IPS-18a (cell line): Measurements from ENCODE around the gene DQX1.

ENCODE experiments used
- H3K27ac ChIP-seq: one replicate; pipeline ENCODE4 v1.5.1; 2013; ENCODE audit warnings: low read length
- H3K27me3 ChIP-seq: one replicate; pipeline ENCODE4 v1.6.1; 2013; ENCODE audit warnings: mild to moderate bottlenecking, low read length; ENCODE audit not compliant: control insufficient read depth, insufficient read depth
- H3K36me3 ChIP-seq: one replicate; pipeline ENCODE4 v1.6.1; 2013; ENCODE audit warnings: low read depth, low read length; ENCODE audit not compliant: control insufficient read depth
- H3K4me1 ChIP-seq: one replicate; pipeline ENCODE4 v1.6.1; 2013; ENCODE audit warnings: low read depth, low read length; ENCODE audit not compliant: control insufficient read depth
- H3K4me3 ChIP-seq: one replicate; pipeline ENCODE4 v1.5.1; 2013; ENCODE audit warnings: low read length
- H3K9ac ChIP-seq: one replicate; pipeline ENCODE4 v1.6.1; 2013; ENCODE audit warnings: mild to moderate bottlenecking, low read length, moderate library complexity
- H3K9me3 ChIP-seq: one replicate; pipeline ENCODE4 v1.6.1; 2013; ENCODE audit warnings: low read depth, low read length; ENCODE audit not compliant: control insufficient read depth

DQX1 gene

DNA sequence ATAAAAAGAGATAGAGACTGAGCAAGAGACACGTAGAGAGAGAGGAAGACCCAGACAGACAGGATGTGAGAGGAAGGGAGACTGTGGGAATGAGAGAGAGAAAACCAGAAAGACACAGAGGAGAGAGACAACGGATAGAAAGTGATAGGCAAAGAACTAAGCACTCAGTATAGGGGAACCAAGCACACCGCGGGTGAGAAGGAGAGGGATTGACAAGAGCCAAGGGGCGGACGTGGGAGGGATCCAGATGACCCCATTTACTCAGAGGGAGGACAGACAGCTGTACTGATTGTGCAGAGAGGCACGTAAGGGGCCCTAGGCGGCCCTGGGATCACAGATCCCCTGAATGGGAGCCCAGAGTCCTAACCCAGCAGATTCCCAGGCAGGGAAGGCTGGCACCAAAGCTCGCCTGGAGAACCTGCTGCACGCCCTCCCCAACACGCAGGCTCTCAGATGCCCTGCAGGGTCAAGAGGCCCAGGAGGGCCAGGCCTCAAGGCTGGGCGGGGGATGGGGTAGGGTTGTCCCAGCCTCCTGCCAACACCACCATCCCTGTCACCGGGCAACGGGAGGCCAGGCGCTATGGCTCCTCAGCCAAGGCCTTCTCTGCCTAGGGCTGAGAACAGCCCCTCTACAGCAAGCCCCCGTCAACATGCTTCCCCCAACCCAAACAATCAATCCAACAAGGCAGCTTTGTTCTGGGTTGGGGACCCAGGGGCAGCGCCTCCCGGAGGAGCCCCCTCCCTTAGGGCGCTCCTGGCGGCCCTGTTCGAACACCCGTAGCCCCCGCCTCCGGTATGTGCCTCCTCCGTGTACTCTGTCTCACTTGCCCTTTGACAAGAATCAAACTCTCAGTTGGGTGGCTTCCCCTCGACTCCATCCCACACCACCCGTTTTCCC lies 27.1 kb upstream of the DQX1 start:
- Histone ChIP-seq H3K4me1 (peaks cover 10% of the 10 kb centered on the region), H3K4me3 (peak overlapping the region; percentile 87), H3K9ac (peak overlapping the region; percentile 38), H3K27me3 (peaks cover 49% of the 10 kb centered on the region), H3K9me3 (no peaks in the 10 kb centered on the region), H3K27ac (no peak overlapping the region), H3K36me3 (no peaks in the 10 kb centered on the region)

DNA sequence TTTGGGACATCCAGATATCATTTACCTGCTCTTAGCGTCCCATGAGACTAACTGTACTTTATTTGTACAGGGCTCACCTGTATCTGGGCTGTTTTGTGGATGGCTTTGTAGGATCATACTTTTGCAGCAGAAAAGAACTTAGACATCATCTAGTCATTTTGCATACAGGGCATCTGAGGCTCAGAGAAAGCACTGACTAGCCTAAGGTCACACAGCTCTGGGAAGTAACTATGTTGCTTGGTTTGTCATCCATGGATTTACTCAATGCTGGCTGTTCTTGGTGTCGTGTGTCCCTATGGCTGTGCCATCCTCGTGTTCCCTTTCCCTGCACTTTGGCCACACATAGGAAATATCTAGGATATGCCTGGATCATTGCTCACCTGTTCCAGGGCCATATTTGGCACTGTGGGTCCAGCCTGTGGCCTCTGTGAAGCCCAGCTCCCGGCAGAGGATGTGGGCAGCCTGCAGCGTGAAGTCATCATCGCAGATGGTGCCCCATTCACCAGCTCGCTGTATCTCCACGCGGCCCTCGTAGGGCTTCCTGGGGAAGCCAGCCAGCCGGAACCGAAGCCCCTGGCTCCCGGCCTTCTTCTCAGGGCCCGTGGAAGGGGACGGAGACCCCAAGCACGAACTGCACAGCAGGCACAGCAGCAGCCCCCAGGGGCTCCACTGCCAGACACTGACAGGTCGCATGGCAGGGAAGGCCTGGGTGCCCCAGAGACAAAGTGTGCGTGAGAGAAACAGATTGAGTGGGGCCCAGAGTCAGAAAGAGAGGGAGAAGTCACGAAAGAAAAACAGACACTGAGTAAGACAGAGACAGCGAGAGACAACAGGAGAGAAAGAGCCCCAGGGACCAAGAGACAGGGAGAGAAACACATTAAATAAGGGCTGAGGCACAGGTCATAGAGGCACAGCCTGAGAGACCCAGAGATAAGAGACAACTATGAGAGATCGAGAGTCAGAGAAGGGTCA lies 26.2 kb upstream of the DQX1 start:
- Histone ChIP-seq H3K9me3 (no peaks in the 10 kb centered on the region), H3K27me3 (peaks cover 58% of the 10 kb centered on the region), H3K4me1 (peaks cover 15% of the 10 kb centered on the region), H3K4me3 (peak overlapping the region; percentile 87), H3K27ac (no peak overlapping the region), H3K9ac (no peak overlapping the region), H3K36me3 (no peaks in the 10 kb centered on the region)

DNA sequence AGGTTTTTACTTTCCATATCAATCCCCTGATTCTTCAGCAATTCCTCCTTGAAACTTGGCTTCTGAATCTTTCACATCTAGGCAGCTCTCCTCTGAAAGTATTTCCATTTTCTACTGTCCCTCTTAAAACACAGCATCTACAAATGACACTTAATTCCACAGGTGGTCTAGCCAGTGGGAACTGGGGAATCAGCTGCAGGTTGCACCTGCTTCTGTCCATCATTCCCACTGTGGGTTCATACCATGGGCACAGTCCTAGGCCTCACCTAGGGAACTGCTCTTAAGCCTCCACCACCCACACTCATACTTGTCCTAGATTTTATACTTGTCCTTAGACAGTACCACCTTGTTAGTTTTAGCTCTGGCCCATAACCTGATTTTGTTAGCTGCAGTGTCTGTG lies 25.5 kb upstream of the DQX1 start:
- Histone ChIP-seq H3K4me1 (peaks cover 15% of the 10 kb centered on the region), H3K27ac (no peak overlapping the region), H3K27me3 (peaks cover 62% of the 10 kb centered on the region), H3K9me3 (no peaks in the 10 kb centered on the region), H3K9ac (no peak overlapping the region), H3K4me3 (no peak overlapping the region), H3K36me3 (no peaks in the 10 kb centered on the region)

DNA sequence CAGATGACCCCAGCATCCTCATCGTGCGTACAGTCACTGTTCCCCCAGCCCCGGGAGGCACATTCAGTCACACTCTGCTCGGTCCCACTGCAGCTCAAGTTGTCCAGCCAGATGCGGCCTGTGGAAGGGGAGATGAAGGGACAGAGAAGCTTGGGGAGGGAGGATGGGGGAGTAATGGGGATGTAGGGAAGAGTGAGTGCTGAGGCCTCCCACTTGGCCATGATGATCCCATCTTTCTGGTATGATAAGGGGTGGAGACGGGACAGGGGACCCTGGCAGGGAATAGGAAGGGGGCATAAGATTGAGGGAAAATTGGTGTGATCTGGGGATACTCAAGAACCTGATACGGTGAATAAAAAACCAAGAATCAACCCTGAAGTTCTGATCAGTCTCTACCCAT lies 24.2 kb upstream of the DQX1 start:
- Histone ChIP-seq H3K9me3 (no peaks in the 10 kb centered on the region), H3K4me3 (peak overlapping the region; percentile 80), H3K9ac (no peak overlapping the region), H3K27ac (no peak overlapping the region), H3K27me3 (peaks cover 51% of the 10 kb centered on the region), H3K4me1 (peaks cover 15% of the 10 kb centered on the region), H3K36me3 (no peaks in the 10 kb centered on the region)

DNA sequence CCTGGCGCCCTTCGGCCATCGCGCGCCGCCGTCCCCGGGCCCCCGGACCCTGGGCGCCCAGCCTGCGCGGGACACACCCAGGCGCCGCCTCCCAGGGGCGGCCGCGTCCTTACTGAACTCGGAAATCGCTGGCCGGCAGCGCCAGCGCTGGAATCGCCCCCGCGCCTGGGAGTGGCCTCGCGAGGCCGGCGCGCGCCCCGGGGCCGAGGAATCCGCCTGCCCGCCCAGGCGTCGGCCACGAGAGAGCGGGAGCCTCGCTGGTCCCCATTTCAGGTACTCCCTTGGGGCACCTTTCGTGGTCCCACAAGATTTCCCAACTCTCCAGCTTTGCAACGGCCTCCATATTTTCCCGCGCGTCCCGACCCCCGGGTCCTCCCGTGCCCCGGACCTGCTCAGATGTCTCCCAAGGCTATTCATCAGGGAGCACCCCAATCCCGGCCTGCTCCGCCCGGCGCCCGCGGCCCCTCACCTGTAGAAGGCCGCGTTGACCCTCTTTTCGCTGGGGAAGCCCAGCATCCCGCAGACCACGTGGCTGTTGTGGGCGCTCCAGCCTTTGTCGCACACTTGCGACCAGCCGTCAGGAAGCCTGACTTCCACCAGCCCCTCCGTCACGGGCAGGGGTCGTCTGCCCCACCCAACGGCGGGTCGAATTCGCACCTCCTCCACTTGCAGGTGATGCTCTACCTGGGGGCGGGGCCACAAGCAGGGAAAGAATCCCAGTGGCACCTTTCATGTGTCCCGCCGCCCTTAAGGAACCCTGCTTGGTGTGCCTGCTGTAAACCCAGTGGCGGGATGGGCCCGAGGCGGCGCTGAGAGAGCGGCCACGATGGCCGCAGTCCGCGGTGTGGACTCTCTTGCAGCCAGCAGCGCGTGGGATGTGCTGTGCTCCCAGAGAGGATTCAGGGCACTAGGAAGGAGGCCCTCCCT lies 23.1 kb upstream of the DQX1 start:
- no peak overlapping the region for H3K27ac ChIP-seq
- peak overlapping the region; percentile 88 for H3K9ac ChIP-seq
- H3K9me3 ChIP-seq: no peaks in the 10 kb centered on the region

DNA sequence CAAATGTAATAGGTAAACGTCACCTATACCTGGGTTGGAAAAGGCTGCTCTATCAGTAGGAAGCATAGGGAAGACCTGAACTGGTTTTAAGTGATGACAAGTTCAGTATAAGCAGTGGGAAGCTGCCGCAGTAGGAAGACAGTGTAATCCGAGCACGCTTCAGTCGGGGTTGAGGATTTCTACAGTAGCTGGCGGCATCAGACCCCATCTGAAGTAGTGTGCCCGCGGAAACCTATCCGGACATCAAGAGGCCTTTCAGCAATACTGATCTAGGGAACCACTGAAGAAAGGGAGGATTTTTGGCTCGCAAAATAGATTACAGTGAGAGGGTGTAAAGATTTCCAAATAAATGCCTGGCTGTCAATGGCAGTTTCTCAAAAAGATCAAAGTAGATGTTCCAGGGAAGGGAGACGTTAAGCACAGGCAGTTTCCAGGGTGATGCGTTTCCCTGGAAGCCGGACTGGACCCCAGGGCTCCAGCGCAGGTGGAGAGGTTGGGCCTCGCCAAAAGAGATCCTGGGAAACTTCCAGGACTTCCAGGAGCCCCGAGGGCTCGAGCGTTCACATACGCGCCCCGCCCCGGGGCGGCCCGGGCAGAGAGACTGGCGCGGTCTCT lies 22.4 kb upstream of the DQX1 start:
- no peak overlapping the region for H3K27ac ChIP-seq

More for the DNA sequence above, 23.1 kb upstream of the DQX1 start:
- H3K4me3 ChIP-seq: peak overlapping the region; percentile 80
- H3K4me1 ChIP-seq: peaks cover 15% of the 10 kb centered on the region
- H3K36me3 ChIP-seq: no peaks in the 10 kb centered on the region
- H3K27me3 ChIP-seq: peaks cover 49% of the 10 kb centered on the region

DNA sequence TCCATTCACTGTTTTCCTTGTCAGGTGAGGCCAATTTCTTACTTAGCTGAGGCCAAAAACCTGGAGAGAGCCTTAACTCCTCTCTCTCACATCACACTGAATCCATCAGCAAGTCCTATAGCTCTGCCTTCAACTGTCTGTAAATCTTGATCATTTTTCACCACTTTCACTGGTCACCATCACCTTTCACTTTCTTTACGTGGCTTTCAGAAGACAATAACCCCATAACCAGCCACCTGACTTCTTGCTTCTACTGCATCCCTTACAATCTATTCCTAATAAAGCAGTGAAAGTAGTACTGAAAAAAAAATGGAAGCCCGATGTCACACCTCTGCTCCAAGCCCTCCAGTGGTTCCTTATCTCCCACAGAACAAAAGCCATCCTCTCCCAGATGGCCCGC lies 20.0 kb upstream of the DQX1 start:
- H3K27ac ChIP-seq: no peak overlapping the region
- H3K4me3 ChIP-seq: no peak overlapping the region
- no peaks in the 10 kb centered on the region for H3K9me3 ChIP-seq
- no peak overlapping the region for H3K9ac ChIP-seq
- no peaks in the 10 kb centered on the region for H3K36me3 ChIP-seq
- H3K27me3 ChIP-seq: peaks cover 36% of the 10 kb centered on the region
- H3K4me1 ChIP-seq: peaks cover 5% of the 10 kb centered on the region

More for the DNA sequence above, 22.4 kb upstream of the DQX1 start:
- peak overlapping the region; percentile 88 for H3K9ac ChIP-seq
- no peaks in the 10 kb centered on the region for H3K36me3 ChIP-seq
- H3K9me3 ChIP-seq: no peaks in the 10 kb centered on the region
- peaks cover 49% of the 10 kb centered on the region for H3K27me3 ChIP-seq
- peaks cover 15% of the 10 kb centered on the region for H3K4me1 ChIP-seq
- H3K4me3 ChIP-seq: peak overlapping the region; percentile 80

DNA sequence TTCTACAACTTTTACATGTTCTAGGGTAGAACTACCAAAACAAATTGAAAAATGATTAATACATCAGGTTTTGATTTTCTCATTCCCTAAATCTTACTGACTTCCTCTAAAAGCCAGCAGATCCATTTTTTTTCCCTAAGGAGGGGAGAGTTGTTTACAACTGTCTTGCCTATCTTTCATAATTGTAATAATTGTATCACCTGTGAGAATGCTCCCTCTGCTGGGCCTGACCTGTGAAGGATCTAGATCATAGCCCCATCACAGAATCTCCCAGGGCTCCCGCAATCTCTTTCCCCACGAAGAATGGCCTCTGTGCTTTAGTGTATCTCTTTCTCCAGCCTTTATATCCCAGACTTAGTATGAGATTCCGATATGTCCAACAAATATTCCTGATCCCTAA lies 18.6 kb upstream of the DQX1 start:
- H3K27me3 ChIP-seq: peaks cover 24% of the 10 kb centered on the region
- no peaks in the 10 kb centered on the region for H3K9me3 ChIP-seq
- H3K4me1 ChIP-seq: peaks cover 5% of the 10 kb centered on the region
- no peaks in the 10 kb centered on the region for H3K36me3 ChIP-seq
- H3K4me3 ChIP-seq: no peak overlapping the region
- H3K27ac ChIP-seq: no peak overlapping the region
- no peak overlapping the region for H3K9ac ChIP-seq

DNA sequence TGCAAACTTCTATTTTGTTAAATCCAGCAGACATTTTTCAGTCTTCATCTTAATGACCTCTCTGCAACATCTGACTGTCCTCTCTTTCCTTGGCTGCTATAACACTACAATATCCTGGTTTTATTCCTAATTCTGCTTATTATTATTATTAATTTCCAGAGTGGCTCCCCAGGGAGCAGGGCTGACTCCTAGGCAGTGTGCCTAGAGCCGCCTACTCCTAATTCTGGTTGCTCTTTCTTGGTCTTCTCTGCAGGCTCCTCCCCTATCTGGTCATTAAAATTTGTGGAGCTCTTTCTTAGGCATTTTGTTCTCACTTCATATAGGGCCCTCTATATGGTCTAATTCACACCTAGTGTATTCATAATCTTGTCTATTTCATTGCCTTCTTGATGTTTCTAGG lies 16.9 kb upstream of the DQX1 start:
- Histone ChIP-seq H3K27me3 (peaks cover 11% of the 10 kb centered on the region), H3K9me3 (no peaks in the 10 kb centered on the region), H3K9ac (no peak overlapping the region), H3K27ac (no peak overlapping the region), H3K36me3 (no peaks in the 10 kb centered on the region), H3K4me1 (peaks cover 2% of the 10 kb centered on the region), H3K4me3 (no peak overlapping the region)

DNA sequence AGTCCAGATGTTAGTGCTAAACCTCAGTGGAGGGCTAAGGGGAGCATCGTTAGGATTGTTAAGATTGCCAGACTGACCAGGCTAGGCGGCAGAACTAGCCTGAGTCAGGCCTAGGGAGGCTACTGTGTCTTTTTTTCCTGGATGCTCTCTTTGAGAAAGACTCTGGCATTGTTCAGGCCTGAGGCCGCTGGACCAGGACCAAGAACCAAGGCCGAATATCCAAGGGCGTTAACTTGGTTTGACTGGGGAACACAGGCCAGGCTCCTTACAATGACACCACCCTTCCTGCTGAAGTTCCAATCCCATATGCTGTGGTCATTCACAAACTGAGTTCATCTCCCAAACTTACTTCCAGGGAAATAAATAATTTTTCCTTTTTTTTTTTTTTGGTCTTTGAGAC lies 14.3 kb upstream of the DQX1 start:
- H3K27ac ChIP-seq: no peak overlapping the region
- no peaks in the 10 kb centered on the region for H3K4me1 ChIP-seq
- H3K36me3 ChIP-seq: peaks cover 4% of the 10 kb centered on the region
- H3K9me3 ChIP-seq: no peaks in the 10 kb centered on the region
- no peaks in the 10 kb centered on the region for H3K27me3 ChIP-seq
- H3K9ac ChIP-seq: no peak overlapping the region
- no peak overlapping the region for H3K4me3 ChIP-seq
